Measurements from ENCODE around the gene TCAF1.

The TCAF1 gene

GRCh38 chr7:143901668-143902331 lies at the start of gene TCAF1:
TCAF1 (minus strand) TSS chr7:143902176; CDS start chr7:143876608, 25,568 bp downstream.
- peak; percentile 67 for DNase-seq (ENCODE audit: low read depth)
- peak within 1 kb of the TSS; percentile 97 for H3K4me3 ChIP-seq (ENCODE audit: control insufficient read depth, low read depth, low read length)
- TF ChIP-seq CTCF (IDR thresholded peaks at IDR 0.05; ENCODE audit: control insufficient read depth, insufficient read depth, low read depth, low read length, missing control alignments), result peak; percentile 42

DNA sequence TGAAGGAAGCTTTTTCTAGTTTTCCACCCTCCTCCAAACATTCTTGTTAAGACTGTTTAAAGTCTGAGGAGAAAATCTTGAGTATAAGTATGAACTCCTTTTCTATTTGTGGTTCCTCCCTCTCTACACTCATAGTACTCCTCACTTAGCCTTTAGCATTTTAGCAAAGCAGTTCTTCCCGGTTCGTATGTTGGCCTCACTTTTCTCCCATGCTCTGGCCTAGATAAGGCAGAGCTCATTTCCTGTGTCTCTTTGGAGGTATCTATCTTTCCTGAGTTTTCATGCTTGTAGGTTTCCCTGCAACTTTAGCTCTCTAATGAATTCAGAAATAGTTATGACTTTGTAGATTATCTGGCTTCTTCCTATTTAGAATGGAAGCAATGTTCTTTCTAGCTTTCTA lies 46.8 kb upstream of the TCAF1 start:
- DNase-seq (ENCODE audit: low read depth), result no peak
- no peak for TF ChIP-seq CTCF (IDR thresholded peaks at IDR 0.05; ENCODE audit: control insufficient read depth, insufficient read depth, low read depth, low read length, missing control alignments)
- H3K4me3 ChIP-seq (ENCODE audit: control insufficient read depth, low read depth, low read length), result no peak overlapping the region

- TF ChIP-seq CTCF (IDR thresholded peaks at IDR 0.05; ENCODE audit: control insufficient read depth, insufficient read depth, low read depth, low read length, missing control alignments), result no peak
- DNase-seq (ENCODE audit: low read depth), result no peak
- no peak overlapping the region for H3K4me3 ChIP-seq (ENCODE audit: control insufficient read depth, low read depth, low read length)
These were observed 45.1 kb upstream of the TCAF1 start for GRCh38 chr7:143947111-143947510.

- H3K4me3 ChIP-seq (ENCODE audit: control insufficient read depth, low read depth, low read length), result no peak overlapping the region
- DNase-seq (ENCODE audit: low read depth), result no peak
- TF ChIP-seq CTCF (IDR thresholded peaks at IDR 0.05; ENCODE audit: control insufficient read depth, insufficient read depth, low read depth, low read length, missing control alignments), result no peak
These were observed 43.4 kb upstream of the TCAF1 start for GRCh38 chr7:143945423-143945822.

- TF ChIP-seq CTCF (IDR thresholded peaks at IDR 0.05; ENCODE audit: control insufficient read depth, insufficient read depth, low read depth, low read length, missing control alignments), result no peak
- no peak overlapping the region for H3K4me3 ChIP-seq (ENCODE audit: control insufficient read depth, low read depth, low read length)
- DNase-seq (ENCODE audit: low read depth), result no peak
These were observed 36.6 kb upstream of the TCAF1 start for GRCh38 chr7:143938379-143939243.

DNA sequence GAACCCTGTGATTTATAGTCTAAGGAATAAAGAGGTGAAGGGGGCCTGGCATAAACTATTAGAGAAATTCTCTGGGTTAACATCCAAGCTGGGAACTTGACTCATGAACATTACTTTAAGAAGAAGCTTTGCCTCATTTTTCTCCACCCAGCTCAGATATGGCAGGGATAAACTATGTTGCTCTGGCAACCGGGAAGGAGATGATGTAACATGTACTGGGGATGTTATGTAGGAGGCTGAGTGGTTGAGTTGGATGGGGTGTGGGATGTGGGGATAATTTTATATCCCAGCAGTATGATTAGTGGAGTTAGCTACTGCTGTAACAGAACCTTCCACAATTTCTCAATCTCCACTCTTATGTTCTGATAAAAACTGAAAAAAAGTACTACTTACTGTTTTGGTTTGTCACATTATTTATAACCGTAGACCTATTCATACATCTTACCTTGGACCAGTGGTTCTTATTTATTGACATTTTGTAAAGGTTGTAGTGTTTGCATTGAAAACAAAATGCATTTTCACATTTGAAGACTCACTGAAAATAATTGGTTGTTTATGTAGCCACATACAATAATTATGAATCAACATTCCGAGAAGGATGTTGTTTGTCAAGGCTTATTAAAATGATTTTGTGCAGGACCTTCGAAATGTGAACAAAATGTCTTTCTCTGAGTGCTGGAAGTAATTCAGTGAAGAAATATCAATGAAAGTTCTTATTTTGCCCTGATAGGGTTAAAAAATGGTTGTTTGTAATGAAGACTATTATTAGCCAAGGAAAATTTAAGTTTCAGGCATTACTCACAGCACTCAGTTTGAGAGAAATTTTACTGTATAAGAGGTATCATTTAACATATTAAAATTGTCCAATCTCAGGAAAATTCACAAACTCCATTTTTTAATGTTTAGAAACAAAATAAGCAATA lies 34.4 kb upstream of the TCAF1 start:
- no peak overlapping the region for H3K4me3 ChIP-seq (ENCODE audit: control insufficient read depth, low read depth, low read length)
- TF ChIP-seq CTCF (IDR thresholded peaks at IDR 0.05; ENCODE audit: control insufficient read depth, insufficient read depth, low read depth, low read length, missing control alignments), result no peak
- peak; percentile 63 for DNase-seq (ENCODE audit: low read depth)

Data from AG09309 (cell line).